A549 (cell line): ENCODE data around the gene RNF207.

Source experiments
- HOXA7 ChIP-seq: fragments of 250-450 bp; sonication (Bioruptor Pico); IDR thresholded peaks from 2 replicates; pipeline ENCODE4 v1.5.0; 2020; ENCODE audit warnings: mild to moderate bottlenecking, moderate library complexity
- MAZ ChIP-seq: fragments of 150-350 bp; IDR thresholded peaks from 2 replicates; pipeline ENCODE4 v1.6.1; 2014; ENCODE audit warnings: antibody characterized with exemption, low read depth, low read length, borderline replicate concordance
- POLR2A ChIP-seq: IDR thresholded peaks from 2 replicates; pipeline ENCODE4 v1.6.1; 2012; ENCODE audit warnings: mild to moderate bottlenecking, low read length
- RAD21 ChIP-seq, 2 experiments: fragments of >200 bp in 1 of 2; sonication (Bioruptor Twin) in 1 of 2; formaldehyde crosslinking in 1 of 2; IDR thresholded peaks in 1 of 2; conservative IDR thresholded peaks in 1 of 2; 2 replicates in 1 of 2; 3 replicates in 1 of 2; pipeline ENCODE4 v1.6.1; 2012 to 2018; ENCODE audit warnings: inconsistent platforms in 1 of 2
- TF ChIP-seq, protein P1 (sequence below): fragments of >200 bp; sonication (Bioruptor Twin); formaldehyde crosslinking; IDR thresholded peaks from 3 replicates; pipeline ENCODE4 v1.5.1; 2016

DNA sequence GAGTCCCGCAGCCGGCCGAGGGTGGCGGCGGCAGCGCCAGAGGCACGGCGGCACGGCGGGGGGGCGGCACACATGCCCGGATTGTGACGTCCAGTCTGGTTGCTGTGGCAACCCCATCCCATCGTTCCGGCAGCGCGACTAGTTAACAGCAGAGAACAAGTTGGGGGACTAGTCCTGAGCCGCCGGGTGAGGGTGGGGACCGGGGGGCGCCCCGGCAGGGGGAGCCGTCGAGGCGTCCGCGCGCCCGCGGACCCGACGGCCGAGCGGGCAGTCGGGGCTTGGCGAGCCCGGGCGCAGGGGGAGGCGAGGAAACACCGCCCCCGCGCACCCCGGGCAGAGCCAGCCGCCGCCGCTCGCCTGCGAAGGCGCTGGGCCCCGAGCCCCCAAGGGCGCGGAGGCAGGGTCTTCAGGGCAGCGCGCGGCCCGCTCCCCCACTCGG lies 25.6 kb upstream of the RNF207 start, which contains the start of gene CHD5:
- TF ChIP-seq POLR2A = no peak
- TF ChIP-seq, protein P1, sequence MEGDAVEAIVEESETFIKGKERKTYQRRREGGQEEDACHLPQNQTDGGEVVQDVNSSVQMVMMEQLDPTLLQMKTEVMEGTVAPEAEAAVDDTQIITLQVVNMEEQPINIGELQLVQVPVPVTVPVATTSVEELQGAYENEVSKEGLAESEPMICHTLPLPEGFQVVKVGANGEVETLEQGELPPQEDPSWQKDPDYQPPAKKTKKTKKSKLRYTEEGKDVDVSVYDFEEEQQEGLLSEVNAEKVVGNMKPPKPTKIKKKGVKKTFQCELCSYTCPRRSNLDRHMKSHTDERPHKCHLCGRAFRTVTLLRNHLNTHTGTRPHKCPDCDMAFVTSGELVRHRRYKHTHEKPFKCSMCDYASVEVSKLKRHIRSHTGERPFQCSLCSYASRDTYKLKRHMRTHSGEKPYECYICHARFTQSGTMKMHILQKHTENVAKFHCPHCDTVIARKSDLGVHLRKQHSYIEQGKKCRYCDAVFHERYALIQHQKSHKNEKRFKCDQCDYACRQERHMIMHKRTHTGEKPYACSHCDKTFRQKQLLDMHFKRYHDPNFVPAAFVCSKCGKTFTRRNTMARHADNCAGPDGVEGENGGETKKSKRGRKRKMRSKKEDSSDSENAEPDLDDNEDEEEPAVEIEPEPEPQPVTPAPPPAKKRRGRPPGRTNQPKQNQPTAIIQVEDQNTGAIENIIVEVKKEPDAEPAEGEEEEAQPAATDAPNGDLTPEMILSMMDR = peak; percentile 22; the same call in 1 of the 3 replicates
- no peak for TF ChIP-seq HOXA7
- no peak for TF ChIP-seq RAD21 (conservative IDR thresholded peaks at IDR 0.05 in 1 of 2, IDR thresholded peaks at IDR 0.05 in 1 of 2)
- no peak for TF ChIP-seq MAZ
